Measurements from ENCODE around the gene ANKRD31.
"Not testable (repeated sequence)": the region's sequence is repeated elsewhere in the genome, so short reads cannot be mapped to it uniquely, and the experiment has no call there.

Gene ANKRD31

GRCh38 chr5:75226916-75227315, 9.8 kb downstream of the ANKRD31 start:
- Histone ChIP-seq H3K4me1 (ENCODE audit: control insufficient read depth, insufficient read depth, low read length) (no peaks in the 10 kb centered on the region), H3K27me3 (ENCODE audit: control insufficient read depth, insufficient read depth, low read length) (no peaks in the 10 kb centered on the region; the same call in 1 of the 2 replicates), H3K36me3 (ENCODE audit: control insufficient read depth, insufficient read depth, low read length) (no peaks in the 10 kb centered on the region), H3K4me3 (ENCODE audit: low read depth, low read length) (no peak overlapping the region), H3K9me3 (ENCODE audit: control insufficient read depth, insufficient read depth, low read length) (no peaks in the 10 kb centered on the region), H3K9ac (ENCODE audit: low read depth, low read length) (no peak overlapping the region), H3K27ac (ENCODE audit: low read depth, low read length) (no peak overlapping the region)

GRCh38 chr5:75225506-75225905, 11.2 kb downstream of the ANKRD31 start:
- no peaks in the 10 kb centered on the region; the same call in 1 of the 2 replicates for H3K27me3 ChIP-seq (ENCODE audit: control insufficient read depth, insufficient read depth, low read length)
- H3K4me3 ChIP-seq (ENCODE audit: low read depth, low read length): no peak overlapping the region

GRCh38 chr5:75220787-75221186, 15.9 kb downstream of the ANKRD31 start:
- H3K4me1 ChIP-seq (ENCODE audit: control insufficient read depth, insufficient read depth, low read length); H3K36me3 ChIP-seq (ENCODE audit: control insufficient read depth, insufficient read depth, low read length); H3K27me3 ChIP-seq (ENCODE audit: control insufficient read depth, insufficient read depth, low read length); H3K27ac ChIP-seq (ENCODE audit: low read depth, low read length); H3K9me3 ChIP-seq (ENCODE audit: control insufficient read depth, insufficient read depth, low read length); H3K9ac ChIP-seq (ENCODE audit: low read depth, low read length); H3K4me3 ChIP-seq (ENCODE audit: low read depth, low read length): not testable (repeated sequence)

More at GRCh38 chr5:75225506-75225905, 11.2 kb downstream of the ANKRD31 start:
- H3K9me3 ChIP-seq (ENCODE audit: control insufficient read depth, insufficient read depth, low read length): no peaks in the 10 kb centered on the region
- no peak overlapping the region for H3K27ac ChIP-seq (ENCODE audit: low read depth, low read length)
- H3K36me3 ChIP-seq (ENCODE audit: control insufficient read depth, insufficient read depth, low read length): no peaks in the 10 kb centered on the region
- no peaks in the 10 kb centered on the region for H3K4me1 ChIP-seq (ENCODE audit: control insufficient read depth, insufficient read depth, low read length)
- H3K9ac ChIP-seq (ENCODE audit: low read depth, low read length): no peak overlapping the region

- H3K36me3 ChIP-seq (ENCODE audit: control insufficient read depth, insufficient read depth, low read length): no peaks in the 10 kb centered on the region
- no peaks in the 10 kb centered on the region for H3K27me3 ChIP-seq (ENCODE audit: control insufficient read depth, insufficient read depth, low read length)
- no peak overlapping the region for H3K27ac ChIP-seq (ENCODE audit: low read depth, low read length)
- H3K9me3 ChIP-seq (ENCODE audit: control insufficient read depth, insufficient read depth, low read length): 0 out of 2 replicates have a peak, but pooled peaks cover 3% of the 10 kb centered on the region
- no peak overlapping the region for H3K4me3 ChIP-seq (ENCODE audit: low read depth, low read length)
- no peak overlapping the region for H3K9ac ChIP-seq (ENCODE audit: low read depth, low read length)
- H3K4me1 ChIP-seq (ENCODE audit: control insufficient read depth, insufficient read depth, low read length): no peaks in the 10 kb centered on the region
Observed at GRCh38 chr5:75214928-75215327, 21.8 kb downstream of the ANKRD31 start.

- Histone ChIP-seq H3K27me3 (ENCODE audit: control insufficient read depth, insufficient read depth, low read length) (no peaks in the 10 kb centered on the region), H3K36me3 (ENCODE audit: control insufficient read depth, insufficient read depth, low read length) (no peaks in the 10 kb centered on the region), H3K4me1 (ENCODE audit: control insufficient read depth, insufficient read depth, low read length) (no peaks in the 10 kb centered on the region), H3K9ac (ENCODE audit: low read depth, low read length) (no peak overlapping the region), H3K9me3 (ENCODE audit: control insufficient read depth, insufficient read depth, low read length) (0 out of 2 replicates have a peak, but pooled peaks cover 3% of the 10 kb centered on the region), H3K27ac (ENCODE audit: low read depth, low read length) (no peak overlapping the region), H3K4me3 (ENCODE audit: low read depth, low read length) (no peak overlapping the region)
Observed at GRCh38 chr5:75214409-75214808, 22.3 kb downstream of the ANKRD31 start.

GRCh38 chr5:75203604-75204003, 33.1 kb downstream of the ANKRD31 start:
- H3K4me3 ChIP-seq (ENCODE audit: low read depth, low read length): no peak overlapping the region
- no peak overlapping the region for H3K27ac ChIP-seq (ENCODE audit: low read depth, low read length)
- no peak overlapping the region for H3K9ac ChIP-seq (ENCODE audit: low read depth, low read length)
- H3K4me1 ChIP-seq (ENCODE audit: control insufficient read depth, insufficient read depth, low read length): no peaks in the 10 kb centered on the region
- no peaks in the 10 kb centered on the region for H3K9me3 ChIP-seq (ENCODE audit: control insufficient read depth, insufficient read depth, low read length)
- no peaks in the 10 kb centered on the region for H3K27me3 ChIP-seq (ENCODE audit: control insufficient read depth, insufficient read depth, low read length)
- no peaks in the 10 kb centered on the region for H3K36me3 ChIP-seq (ENCODE audit: control insufficient read depth, insufficient read depth, low read length)

GRCh38 chr5:75202935-75203334, 33.7 kb downstream of the ANKRD31 start:
- Histone ChIP-seq H3K4me3 (ENCODE audit: low read depth, low read length) (no peak overlapping the region), H3K36me3 (ENCODE audit: control insufficient read depth, insufficient read depth, low read length) (no peaks in the 10 kb centered on the region), H3K27ac (ENCODE audit: low read depth, low read length) (no peak overlapping the region), H3K9me3 (ENCODE audit: control insufficient read depth, insufficient read depth, low read length) (no peaks in the 10 kb centered on the region), H3K4me1 (ENCODE audit: control insufficient read depth, insufficient read depth, low read length) (no peaks in the 10 kb centered on the region), H3K27me3 (ENCODE audit: control insufficient read depth, insufficient read depth, low read length) (no peaks in the 10 kb centered on the region), H3K9ac (ENCODE audit: low read depth, low read length) (no peak overlapping the region)

- Histone ChIP-seq H3K27ac (ENCODE audit: low read depth, low read length) (no peak overlapping the region), H3K4me3 (ENCODE audit: low read depth, low read length) (no peak overlapping the region), H3K4me1 (ENCODE audit: control insufficient read depth, insufficient read depth, low read length) (no peaks in the 10 kb centered on the region), H3K27me3 (ENCODE audit: control insufficient read depth, insufficient read depth, low read length) (no peaks in the 10 kb centered on the region), H3K9ac (ENCODE audit: low read depth, low read length) (no peak overlapping the region), H3K36me3 (ENCODE audit: control insufficient read depth, insufficient read depth, low read length) (no peaks in the 10 kb centered on the region), H3K9me3 (ENCODE audit: control insufficient read depth, insufficient read depth, low read length) (no peaks in the 10 kb centered on the region)
Observed at GRCh38 chr5:75200776-75201175, 35.9 kb downstream of the ANKRD31 start.

- H3K4me3 ChIP-seq (ENCODE audit: low read depth, low read length): no peak overlapping the region
- H3K9me3 ChIP-seq (ENCODE audit: control insufficient read depth, insufficient read depth, low read length): no peaks in the 10 kb centered on the region
- no peaks in the 10 kb centered on the region for H3K4me1 ChIP-seq (ENCODE audit: control insufficient read depth, insufficient read depth, low read length)
- no peak overlapping the region for H3K9ac ChIP-seq (ENCODE audit: low read depth, low read length)
- H3K36me3 ChIP-seq (ENCODE audit: control insufficient read depth, insufficient read depth, low read length): no peaks in the 10 kb centered on the region
- H3K27me3 ChIP-seq (ENCODE audit: control insufficient read depth, insufficient read depth, low read length): no peaks in the 10 kb centered on the region
- no peak overlapping the region for H3K27ac ChIP-seq (ENCODE audit: low read depth, low read length)
Observed at GRCh38 chr5:75199946-75200345, 36.7 kb downstream of the ANKRD31 start.

- H3K36me3 ChIP-seq (ENCODE audit: control insufficient read depth, insufficient read depth, low read length): no peaks in the 10 kb centered on the region
- no peaks in the 10 kb centered on the region for H3K27me3 ChIP-seq (ENCODE audit: control insufficient read depth, insufficient read depth, low read length)
- H3K9ac ChIP-seq (ENCODE audit: low read depth, low read length): no peak overlapping the region
- H3K9me3 ChIP-seq (ENCODE audit: control insufficient read depth, insufficient read depth, low read length): no peaks in the 10 kb centered on the region
- H3K4me1 ChIP-seq (ENCODE audit: control insufficient read depth, insufficient read depth, low read length): no peaks in the 10 kb centered on the region
- no peak overlapping the region for H3K4me3 ChIP-seq (ENCODE audit: low read depth, low read length)
- H3K27ac ChIP-seq (ENCODE audit: low read depth, low read length): no peak overlapping the region
Observed at GRCh38 chr5:75199071-75199470, 37.6 kb downstream of the ANKRD31 start.

- Histone ChIP-seq H3K27ac (ENCODE audit: low read depth, low read length) (no peak overlapping the region), H3K9ac (ENCODE audit: low read depth, low read length) (no peak overlapping the region), H3K9me3 (ENCODE audit: control insufficient read depth, insufficient read depth, low read length) (no peaks in the 10 kb centered on the region), H3K27me3 (ENCODE audit: control insufficient read depth, insufficient read depth, low read length) (no peaks in the 10 kb centered on the region), H3K4me3 (ENCODE audit: low read depth, low read length) (no peak overlapping the region), H3K36me3 (ENCODE audit: control insufficient read depth, insufficient read depth, low read length) (no peaks in the 10 kb centered on the region), H3K4me1 (ENCODE audit: control insufficient read depth, insufficient read depth, low read length) (no peaks in the 10 kb centered on the region)
Observed at GRCh38 chr5:75197745-75198144, 38.9 kb downstream of the ANKRD31 start.

GRCh38 chr5:75192804-75193203, 43.9 kb downstream of the ANKRD31 start:
- Histone ChIP-seq H3K4me1 (ENCODE audit: control insufficient read depth, insufficient read depth, low read length) (no peaks in the 10 kb centered on the region), H3K27ac (ENCODE audit: low read depth, low read length) (no peak overlapping the region), H3K27me3 (ENCODE audit: control insufficient read depth, insufficient read depth, low read length) (no peaks in the 10 kb centered on the region), H3K4me3 (ENCODE audit: low read depth, low read length) (no peak overlapping the region), H3K36me3 (ENCODE audit: control insufficient read depth, insufficient read depth, low read length) (no peaks in the 10 kb centered on the region), H3K9me3 (ENCODE audit: control insufficient read depth, insufficient read depth, low read length) (no peaks in the 10 kb centered on the region), H3K9ac (ENCODE audit: low read depth, low read length) (no peak overlapping the region)

Measured in HUES48 (cell line).